Measurements from ENCODE around the gene LAYN. TPM values are rescaled to one million over a fixed set of nuclear protein-coding genes. Genes with fewer than 3 reads are reported as not detected.

LAYN gene
- total RNA-seq: 41.9 and 66.5 TPM in 2 replicates

DNA sequence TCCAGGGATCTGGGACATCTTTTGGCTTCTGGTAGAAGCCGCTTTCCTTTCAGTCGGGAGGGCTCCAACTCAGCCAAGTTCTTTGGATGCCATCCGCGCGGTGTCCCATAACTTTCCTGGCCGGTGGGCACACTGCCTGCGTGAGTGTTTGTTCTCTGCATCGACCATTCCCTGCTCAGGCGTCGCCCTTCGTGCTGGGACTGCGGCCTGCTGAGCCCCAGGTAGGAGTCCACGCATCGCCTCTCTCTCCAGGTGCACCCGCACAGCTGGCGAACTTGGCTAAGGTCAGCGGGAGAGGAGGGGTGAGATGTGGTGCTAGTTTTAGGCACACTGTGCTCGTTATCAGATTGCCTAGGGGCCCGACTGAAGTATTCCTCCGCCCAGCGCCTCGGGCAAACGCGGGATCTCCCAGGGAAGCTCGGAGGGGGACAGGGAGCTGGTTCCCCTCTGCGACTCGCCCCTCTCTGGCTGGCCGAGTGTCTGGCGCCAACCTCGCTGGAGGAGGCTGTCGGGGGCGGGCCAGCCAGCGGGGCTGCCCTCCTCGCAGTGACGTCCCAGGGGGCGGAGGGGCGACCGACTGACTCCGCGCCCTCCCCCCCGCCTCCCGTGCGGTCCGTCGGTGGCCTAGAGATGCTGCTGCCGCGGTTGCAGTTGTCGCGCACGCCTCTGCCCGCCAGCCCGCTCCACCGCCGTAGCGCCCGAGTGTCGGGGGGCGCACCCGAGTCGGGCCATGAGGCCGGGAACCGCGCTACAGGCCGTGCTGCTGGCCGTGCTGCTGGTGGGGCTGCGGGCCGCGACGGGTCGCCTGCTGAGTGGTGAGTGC lies at the start of gene LAYN:
Gene LAYN (plus strand): TSS at position 607 of the 823 bp plus-strand sequence. CDS start 124 bp downstream, at position 731.
- peak; percentile 34 for DNase-seq (ENCODE audit: low read depth)

GRCh38 chr11:111494040-111494439 lies 46.5 kb upstream of the LAYN start:
- no peak for DNase-seq (ENCODE audit: low read depth)
- TF ChIP-seq, protein P1, sequence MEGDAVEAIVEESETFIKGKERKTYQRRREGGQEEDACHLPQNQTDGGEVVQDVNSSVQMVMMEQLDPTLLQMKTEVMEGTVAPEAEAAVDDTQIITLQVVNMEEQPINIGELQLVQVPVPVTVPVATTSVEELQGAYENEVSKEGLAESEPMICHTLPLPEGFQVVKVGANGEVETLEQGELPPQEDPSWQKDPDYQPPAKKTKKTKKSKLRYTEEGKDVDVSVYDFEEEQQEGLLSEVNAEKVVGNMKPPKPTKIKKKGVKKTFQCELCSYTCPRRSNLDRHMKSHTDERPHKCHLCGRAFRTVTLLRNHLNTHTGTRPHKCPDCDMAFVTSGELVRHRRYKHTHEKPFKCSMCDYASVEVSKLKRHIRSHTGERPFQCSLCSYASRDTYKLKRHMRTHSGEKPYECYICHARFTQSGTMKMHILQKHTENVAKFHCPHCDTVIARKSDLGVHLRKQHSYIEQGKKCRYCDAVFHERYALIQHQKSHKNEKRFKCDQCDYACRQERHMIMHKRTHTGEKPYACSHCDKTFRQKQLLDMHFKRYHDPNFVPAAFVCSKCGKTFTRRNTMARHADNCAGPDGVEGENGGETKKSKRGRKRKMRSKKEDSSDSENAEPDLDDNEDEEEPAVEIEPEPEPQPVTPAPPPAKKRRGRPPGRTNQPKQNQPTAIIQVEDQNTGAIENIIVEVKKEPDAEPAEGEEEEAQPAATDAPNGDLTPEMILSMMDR (IDR thresholded peaks at IDR 0.05; ENCODE audit: insufficient read depth, low read depth, low read length): no peak
- no peak overlapping the region for H3K4me3 ChIP-seq (ENCODE audit: low read depth, low read length)

More for the DNA sequence above, at the start of gene LAYN:
- TF ChIP-seq, protein P1 (IDR thresholded peaks at IDR 0.05; ENCODE audit: insufficient read depth, low read depth, low read length): no peak
- peak within 1 kb of the TSS; percentile 62 for H3K4me3 ChIP-seq (ENCODE audit: low read depth, low read length)

- TF ChIP-seq, protein P1 (IDR thresholded peaks at IDR 0.05; ENCODE audit: insufficient read depth, low read depth, low read length): no peak
- H3K4me3 ChIP-seq (ENCODE audit: low read depth, low read length): no peak overlapping the region
- DNase-seq (ENCODE audit: low read depth): no peak
These were observed 41.0 kb upstream of the LAYN start for GRCh38 chr11:111499483-111499882.

DNA sequence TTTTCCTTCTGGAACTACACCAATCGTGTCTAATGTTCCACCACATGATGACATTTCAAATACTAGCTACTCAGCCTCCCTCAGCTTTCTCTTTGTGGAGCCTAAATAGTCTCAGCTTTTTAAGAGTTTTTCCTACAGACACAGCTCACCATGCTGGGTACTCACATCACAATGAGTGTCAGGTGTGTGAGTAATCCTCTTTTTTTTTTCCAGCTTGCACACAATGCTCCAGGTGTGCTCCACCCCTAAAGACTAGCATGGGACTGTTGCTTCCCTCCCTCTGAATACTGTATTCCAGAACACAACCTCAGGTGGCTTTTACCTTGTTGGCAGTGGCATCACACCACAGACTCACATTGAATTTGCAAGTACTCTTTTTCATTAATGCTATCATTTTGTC lies 40.0 kb upstream of the LAYN start:
- TF ChIP-seq, protein P1 (IDR thresholded peaks at IDR 0.05; ENCODE audit: insufficient read depth, low read depth, low read length): no peak
- no peak for DNase-seq (ENCODE audit: low read depth)

DNA sequence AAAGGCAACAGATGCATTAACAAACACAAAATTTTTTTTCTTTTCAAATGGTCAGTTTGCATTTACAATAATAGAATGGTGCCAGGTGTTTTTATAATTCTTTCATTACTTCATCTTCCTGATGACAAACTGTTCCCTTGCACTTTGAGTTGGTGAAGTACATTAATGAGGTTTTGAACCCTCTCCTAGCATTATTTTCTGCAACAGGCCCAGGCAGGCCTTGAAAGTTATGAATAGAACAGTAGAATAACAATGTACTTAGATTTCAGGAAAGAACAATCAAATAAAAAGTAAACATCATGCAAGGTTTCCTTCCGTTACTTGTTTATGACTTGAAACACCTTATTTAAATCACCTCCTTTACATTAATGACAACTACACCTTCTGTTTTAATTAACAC lies 37.9 kb upstream of the LAYN start:
- H3K4me3 ChIP-seq (ENCODE audit: low read depth, low read length): no peak overlapping the region
- TF ChIP-seq, protein P1 (IDR thresholded peaks at IDR 0.05; ENCODE audit: insufficient read depth, low read depth, low read length): no peak
- no peak for DNase-seq (ENCODE audit: low read depth)

More for the DNA sequence above, 40.0 kb upstream of the LAYN start:
- no peak overlapping the region for H3K4me3 ChIP-seq (ENCODE audit: low read depth, low read length)

DNA sequence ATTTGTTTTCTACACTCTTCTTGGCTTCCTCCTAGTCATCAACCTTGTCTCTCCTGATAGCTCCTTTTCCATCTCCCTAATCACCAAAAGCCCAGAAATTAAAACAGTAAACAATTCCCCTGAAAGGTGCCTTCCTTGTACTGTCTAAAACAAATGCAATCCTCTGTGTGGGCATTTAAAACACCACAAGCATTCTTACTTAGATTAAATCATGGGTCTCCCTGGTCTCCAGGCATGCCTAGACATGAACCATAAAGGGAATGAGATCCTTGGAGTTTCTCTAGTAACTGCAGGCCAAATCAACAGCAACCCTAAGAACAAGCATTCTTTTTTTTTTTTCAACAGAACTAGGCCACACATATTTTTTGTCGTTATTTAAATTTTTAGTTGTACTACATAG lies 30.2 kb upstream of the LAYN start:
- H3K4me3 ChIP-seq (ENCODE audit: low read depth, low read length): no peak overlapping the region
- no peak for DNase-seq (ENCODE audit: low read depth)
- TF ChIP-seq, protein P1 (IDR thresholded peaks at IDR 0.05; ENCODE audit: insufficient read depth, low read depth, low read length): no peak

Data from fibroblast of villous mesenchyme (primary cell).